H1 (cell line): Measurements from ENCODE around the gene GPR157. TPM values are rescaled to one million over a fixed set of nuclear protein-coding genes. Genes with fewer than 3 reads are reported as not detected.

Source experiments
- CTCF ChIA-PET: fragments of 300-600 bp; sonication (Branson Sonifier 250); formaldehyde crosslinking; loops from one replicate; lab custom pipeline; 2021; ENCODE audit not compliant: partially characterized antibody; lab: Charles Lee
- POLR2A ChIA-PET: fragments of 300-600 bp; sonication (Branson Sonifier 250); formaldehyde crosslinking; loops from one replicate; lab custom pipeline; 2021; ENCODE audit warnings: inconsistent platforms; ENCODE audit not compliant: partially characterized antibody; lab: Charles Lee
- DNase-seq, 2 experiments: peaks; one replicate each; pipeline versions ENCODE4 v3.0.0 to v3.0.0-alpha.2; 2010 to 2022; ENCODE audit warnings: low spot score in 2 of 2, low read depth in 1 of 2, mixed read lengths in 1 of 2
- FAIRE-seq: peaks from 2 replicates; lab custom pipeline; 2011; peaks lifted over from hg19 to GRCh38; lab: Jason Lieb, UNC
- H2AFZ ChIP-seq: 2 replicates; pipeline ENCODE4 v1.8.1; 2012; ENCODE audit warnings: low read length, inconsistent platforms
- H2AK5ac ChIP-seq: 2 replicates; pipeline ENCODE4 v1.6.1; 2013; ENCODE audit warnings: low read depth, low read length
- H2BK120ac ChIP-seq: replicated peaks from 2 replicates; pipeline ENCODE3; 2013; ENCODE audit warnings: low read depth, low read length, inconsistent platforms
- H2BK12ac ChIP-seq: 2 replicates; pipeline ENCODE4 v1.6.1; 2013; ENCODE audit warnings: low read depth, low read length
- H2BK15ac ChIP-seq: 2 replicates; pipeline ENCODE4 v1.6.1; 2013; ENCODE audit warnings: low read length
- H2BK20ac ChIP-seq: 2 replicates; pipeline ENCODE4 v1.6.1; 2013; ENCODE audit warnings: low read length
- H2BK5ac ChIP-seq: 2 replicates; pipeline ENCODE4 v1.6.1; 2013; ENCODE audit warnings: low read depth, low read length
- H3K14ac ChIP-seq: 2 replicates; pipeline ENCODE4 v1.6.1; 2013; ENCODE audit warnings: inconsistent platforms; ENCODE audit not compliant: insufficient read length
- H3K18ac ChIP-seq: 2 replicates; pipeline ENCODE4 v1.6.1; 2013; ENCODE audit warnings: low read length; ENCODE audit errors: extremely low read depth
- H3K23ac ChIP-seq: 2 replicates; pipeline ENCODE4 v1.6.1; 2013; ENCODE audit warnings: inconsistent platforms; ENCODE audit not compliant: insufficient read length
- H3K23me2 ChIP-seq: 2 replicates; pipeline ENCODE4 v1.6.1; 2013; ENCODE audit warnings: low read depth, low read length
- H3K27ac ChIP-seq: 2 replicates; pipeline ENCODE4 v1.6.1; 2011; ENCODE audit warnings: low read depth, low read length, inconsistent platforms
- H3K27me3 ChIP-seq, 4 experiments: replicated peaks in 1 of 4; 1 replicate in 1 of 4; 2 replicates in 3 of 4; pipeline versions ENCODE4 v1.6.1 to v1.8.1; 2011 to 2013; ENCODE audit warnings: low read length in 3 of 4, mild to moderate bottlenecking in 3 of 4, inconsistent platforms in 2 of 4, mixed read lengths in 2 of 4, moderate library complexity in 1 of 4; ENCODE audit not compliant: control insufficient read depth in 3 of 4, insufficient read depth in 3 of 4; ENCODE audit errors: extremely low read depth in 1 of 4
- H3K36me3 ChIP-seq, 4 experiments: 2 replicates each; pipeline versions ENCODE4 v1.6.1 to v1.8.1; 2011 to 2013; ENCODE audit warnings: mild to moderate bottlenecking in 4 of 4, low read length in 3 of 4, moderate library complexity in 2 of 4, control low read depth in 1 of 4, inconsistent platforms in 1 of 4; ENCODE audit not compliant: insufficient read depth in 4 of 4, control insufficient read depth in 2 of 4
- H3K4ac ChIP-seq: replicated peaks from 2 replicates; pipeline ENCODE3; 2013; ENCODE audit warnings: low read length, low read depth, mixed read lengths, inconsistent platforms; ENCODE audit not compliant: insufficient read length
- H3K4me1 ChIP-seq, 4 experiments: replicated peaks in 1 of 4; 1 replicate in 1 of 4; 2 replicates in 3 of 4; pipeline versions ENCODE4 v1.6.1 to v1.8.1; 2011 to 2013; ENCODE audit warnings: low read length in 3 of 4, inconsistent platforms in 2 of 4, mixed read lengths in 1 of 4; ENCODE audit not compliant: insufficient read depth in 4 of 4, control insufficient read depth in 3 of 4
- H3K4me2 ChIP-seq, 2 experiments: 2 replicates each; pipeline versions ENCODE4 v1.6.1 to v1.8.1; 2011 to 2013; ENCODE audit warnings: low read depth in 2 of 2, low read length in 2 of 2, control low read depth in 1 of 2, inconsistent platforms in 1 of 2, mild to moderate bottlenecking in 1 of 2; ENCODE audit not compliant: insufficient read depth in 1 of 2
- H3K4me3 ChIP-seq, 4 experiments: fragments of 200-600, 300-600 bp in 1 of 4; sonication (generic), shearing (Covaris generic), sonication (Bioruptor Twin) in 1 of 4; 2 replicates each; pipeline versions ENCODE4 v1.5.1 to v1.8.1; 2011 to 2016; ENCODE audit warnings: low read length in 4 of 4, low read depth in 3 of 4, control low read depth in 2 of 4, inconsistent platforms in 2 of 4, mild to moderate bottlenecking in 2 of 4, mixed read lengths in 1 of 4, moderate library complexity in 1 of 4; ENCODE audit not compliant: insufficient read depth in 2 of 4; ENCODE audit errors: extremely low read depth in 1 of 4
- H3K56ac ChIP-seq: replicated peaks from 2 replicates; pipeline ENCODE3; 2013; ENCODE audit warnings: low read depth, mild to moderate bottlenecking, mixed read lengths, low read length, inconsistent platforms; ENCODE audit not compliant: insufficient read length
- H3K79me1 ChIP-seq: 2 replicates; pipeline ENCODE4 v1.6.1; 2013; ENCODE audit warnings: low read depth, low read length, control low read depth
- H3K79me2 ChIP-seq, 2 experiments: 2 replicates each; pipeline versions ENCODE4 v1.6.1 to v1.8.1; 2012 to 2013; ENCODE audit warnings: low read length in 2 of 2, mild to moderate bottlenecking in 2 of 2, inconsistent platforms in 1 of 2; ENCODE audit not compliant: insufficient read depth in 2 of 2, control insufficient read depth in 1 of 2
- H3K9ac ChIP-seq, 4 experiments: replicated peaks in 1 of 4; 1 replicate in 1 of 4; 2 replicates in 3 of 4; pipeline versions ENCODE4 v1.6.1 to v1.8.1; 2011 to 2013; ENCODE audit warnings: low read depth in 3 of 4, low read length in 3 of 4, control low read depth in 2 of 4, mild to moderate bottlenecking in 2 of 4, moderate library complexity in 2 of 4, inconsistent platforms in 1 of 4; ENCODE audit errors: extremely low read depth in 1 of 4
- H3K9me3 ChIP-seq, 2 experiments: 2 replicates each; pipeline versions ENCODE4 v1.6.1 to v1.8.1; 2012 to 2013; ENCODE audit warnings: mild to moderate bottlenecking in 2 of 2, moderate library complexity in 2 of 2, control low read depth in 1 of 2, inconsistent platforms in 1 of 2, low read depth in 1 of 2, low read length in 1 of 2, mixed read lengths in 1 of 2; ENCODE audit not compliant: insufficient read depth in 2 of 2
- H4K20me1 ChIP-seq, 2 experiments: replicated peaks in 1 of 2; 2 replicates each; pipeline versions ENCODE3 to v1.8.1; 2011 to 2013; ENCODE audit warnings: inconsistent platforms in 2 of 2, low read length in 2 of 2, mild to moderate bottlenecking in 1 of 2; ENCODE audit not compliant: insufficient read depth in 2 of 2, control insufficient read depth in 1 of 2
- H4K5ac ChIP-seq: 2 replicates; pipeline ENCODE4 v1.6.1; 2013; ENCODE audit warnings: low read length, low read depth, mixed read lengths, inconsistent platforms; ENCODE audit not compliant: insufficient read length
- H4K8ac ChIP-seq: 2 replicates; pipeline ENCODE4 v1.8.0; 2013; ENCODE audit warnings: mild to moderate bottlenecking, moderate library complexity, low read length, inconsistent platforms; ENCODE audit not compliant: insufficient read depth; ENCODE audit errors: extremely low read depth
- H4K91ac ChIP-seq: replicated peaks from 2 replicates; pipeline ENCODE3; 2013; ENCODE audit warnings: low read length, mixed read lengths, inconsistent platforms; ENCODE audit not compliant: insufficient read length
- ASH2L ChIP-seq: fragments of 200-600, 300-600 bp; sonication (generic); IDR thresholded peaks from one replicate; pipeline ENCODE4 v1.7.1; 2017; ENCODE audit warnings: low read length
- BACH1 ChIP-seq: IDR thresholded peaks from 2 replicates; pipeline ENCODE4 v1.6.1; 2012; ENCODE audit warnings: low read length, improper control_type of control experiment
- BCL11A ChIP-seq, 2 experiments: IDR thresholded peaks; one replicate each; pipeline ENCODE4 v1.6.1; 2011; ENCODE audit warnings: low read depth in 2 of 2, low read length in 2 of 2, mild to moderate bottlenecking in 2 of 2
- CEBPB ChIP-seq: IDR thresholded peaks from 2 replicates; pipeline ENCODE4 v1.6.1; 2012; ENCODE audit warnings: low read depth, low read length
- CHD2 ChIP-seq: IDR thresholded peaks from 2 replicates; pipeline ENCODE4 v1.6.1; 2012; ENCODE audit warnings: low read length, improper control_type of control experiment
- CREB1 ChIP-seq: IDR thresholded peaks from 2 replicates; pipeline ENCODE4 v1.6.1; 2012; ENCODE audit warnings: inconsistent platforms
- GTF2F1 ChIP-seq: IDR thresholded peaks from 2 replicates; pipeline ENCODE4 v1.6.1; 2012; ENCODE audit warnings: low read depth, low read length, improper control_type of control experiment, borderline replicate concordance
- JUN ChIP-seq: IDR thresholded peaks from 2 replicates; pipeline ENCODE4 v1.6.1; 2011; ENCODE audit warnings: low read depth, mild to moderate bottlenecking, improper control_type of control experiment, low read length
- POLR2AphosphoS5 ChIP-seq: IDR thresholded peaks from 2 replicates; pipeline ENCODE4 v1.6.1; 2011; ENCODE audit warnings: low read depth, low read length
- RAD21 ChIP-seq, 2 experiments: IDR thresholded peaks in 1 of 2; conservative IDR thresholded peaks in 1 of 2; 2 replicates each; pipeline ENCODE4 v1.6.1; 2011; ENCODE audit warnings: low read depth in 2 of 2, low read length in 2 of 2, improper control_type of control experiment in 1 of 2, inconsistent platforms in 1 of 2, mild to moderate bottlenecking in 1 of 2, moderate library complexity in 1 of 2
- SIRT6 ChIP-seq: IDR thresholded peaks from one replicate; pipeline ENCODE4 v1.7.1; 2012; ENCODE audit warnings: low read length, inconsistent platforms
- SRF ChIP-seq: IDR thresholded peaks from 2 replicates; pipeline ENCODE4 v1.6.1; 2011; ENCODE audit warnings: mild to moderate bottlenecking, low read depth, low read length, moderate library complexity
- TCF12 ChIP-seq: IDR thresholded peaks from 2 replicates; pipeline ENCODE4 v1.6.1; 2011; ENCODE audit warnings: low read depth, mild to moderate bottlenecking, low read length
- TEAD4 ChIP-seq: IDR thresholded peaks from 2 replicates; pipeline ENCODE4 v1.6.1; 2012; ENCODE audit warnings: low read depth, low read length, inconsistent platforms, mixed read lengths
- WGBS, 2 experiments: shearing (Covaris generic) in 1 of 2; methylation state at CpG; one replicate each; pipeline versions ENCODE4 v1.1.6 to v1.1.7; 2013 to 2015; ENCODE audit warnings: low lambda C conversion rate in 2 of 2, mixed read lengths in 2 of 2, inconsistent platforms in 1 of 2, low coverage in 1 of 2, missing lambda C conversion rate in 1 of 2; ENCODE audit not compliant: insufficient replicate concordance in 2 of 2, insufficient coverage in 1 of 2, insufficient read length in 1 of 2; ENCODE audit errors: extremely low coverage in 1 of 2, missing lambda C conversion rate in 1 of 2; 5-methylcytosine and 5-hydroxymethylcytosine counted together
- polyA plus RNA-seq, 7 experiments: library from polyadenylated mRNA; depleted of rRNA in 3 of 7; stranded (reverse) in 5 of 7; unstranded in 2 of 7; fragments of >200 nt in 5 of 7; fragments of 200-250 nt in 2 of 7; gene quantifications; 1 replicate in 5 of 7; 2 replicates in 1 of 7; 4 replicates in 1 of 7; pipeline versions ENCODE4 v1.2.1 to v1.2.3, GENCODE V29; 2011 to 2013; ENCODE audit warnings: missing spikeins in 2 of 7, mixed read lengths in 2 of 7
- total RNA-seq: library from RNA; stranded (reverse); fragmentation: NEBNext Ultra II Directional; extraction: Animal tissue kit (Norgen Biotek cat#: 25700); gene quantifications from 2 replicates; pipeline ENCODE4 v1.2.1, GENCODE V29; 2021

GPR157 gene
- total and polyA plus RNA-seq, 2 of the 8 experiments (the other 6 are each of a cell fraction or from before 2014, with no cell fraction given), result 1.0 to 11.0 TPM

DNA sequence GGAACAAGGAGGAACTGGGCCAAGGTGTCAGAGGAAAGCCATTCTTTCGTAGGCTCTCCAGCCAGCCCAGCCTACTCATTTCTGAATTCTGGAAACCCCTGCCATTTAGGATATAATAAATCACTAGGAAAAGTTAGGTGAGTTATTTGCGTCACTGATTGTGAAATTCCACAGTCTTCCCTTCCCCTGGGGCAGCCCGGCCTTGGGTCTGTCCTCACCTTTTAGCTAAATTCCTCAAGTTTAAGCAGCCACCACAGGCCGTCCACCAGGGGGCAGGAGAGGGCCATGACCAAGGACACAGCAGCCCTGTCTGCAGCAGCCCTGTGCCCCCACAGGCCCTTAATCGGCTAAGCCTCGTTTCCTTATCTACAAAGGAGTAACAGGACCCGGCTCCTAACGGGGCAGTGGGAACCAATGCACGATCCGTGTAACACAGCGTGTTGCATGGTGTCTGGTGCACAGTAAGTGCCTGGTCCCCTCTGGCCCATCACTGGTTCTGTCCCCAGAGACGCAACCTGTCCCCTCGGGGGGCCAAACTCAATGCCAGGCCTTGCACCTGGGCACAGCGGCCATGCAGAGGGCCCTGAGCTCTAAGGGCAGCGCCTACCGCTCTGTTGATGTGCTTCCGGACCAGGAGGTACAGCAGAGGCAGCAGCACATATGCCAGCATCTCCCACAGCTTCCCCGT, 18.1 kb downstream of the GPR157 start:
- no peaks in the 10 kb centered on the region for H3K79me1 ChIP-seq
- WGBS, 2 experiments, result 59% methylated on average over 18 of the region's 18 CpGs; no CpG with 5 or more reads in 1 of the 2 experiments
- TF ChIP-seq ASH2L, result no peak
- peak; percentile 63 for TF ChIP-seq TEAD4
- TF ChIP-seq BACH1, result 0 out of 2 replicates have a peak, but pooled peaks have one; percentile 19
- no peak for TF ChIP-seq TCF12
- TF ChIP-seq CREB1, result peak; percentile 45; the same call in 1 of the 2 replicates
- peak; percentile 94 to 97 for TF ChIP-seq RAD21 (IDR thresholded peaks at IDR 0.05 in 1 of 2, conservative IDR thresholded peaks at IDR 0.05 in 1 of 2; ENCODE audit: low read depth in 2 of 2, low read length in 2 of 2)
- no peak for TF ChIP-seq SRF
- no peak for TF ChIP-seq BCL11A (IDR thresholded peaks at IDR 0.05; ENCODE audit: low read depth in 2 of 2, low read length in 2 of 2)
- no peak for TF ChIP-seq GTF2F1
- no peak for TF ChIP-seq CHD2
- peak; percentile 76 for TF ChIP-seq CEBPB
- TF ChIP-seq SIRT6, result no peak
- TF ChIP-seq POLR2AphosphoS5, result no peak
- no peak for TF ChIP-seq JUN

More for the DNA sequence above, 18.1 kb downstream of the GPR157 start:
- Histone ChIP-seq H2BK120ac (no peak overlapping the region), H3K9ac (no peak overlapping the region), H4K8ac (no peak overlapping the region), H4K91ac (peak overlapping the region; percentile 27), H3K79me2 (no peaks in the 10 kb centered on the region), H3K4me1 (no peaks in the 10 kb centered on the region; a peak in 2 of 7 replicates), H2AFZ (0 out of 2 replicates have a peak overlapping the region, but pooled peaks have one; percentile 48), H2BK15ac (no peak overlapping the region), H3K14ac (no peak overlapping the region), H2BK20ac (no peak overlapping the region), H3K4me3 (no peak overlapping the region), H3K4me2 (no peak overlapping the region), H3K23ac (no peak overlapping the region), H3K27ac (no peak overlapping the region), H4K5ac (no peak overlapping the region), H2BK5ac (no peak overlapping the region), H3K27me3 (no peaks in the 10 kb centered on the region), H3K9me3 (no peaks in the 10 kb centered on the region), H4K20me1 (peaks cover 0 to 3% of the 10 kb centered on the region in 2 experiments), H3K56ac (no peak overlapping the region), H3K23me2 (no peaks in the 10 kb centered on the region), H3K4ac (no peak overlapping the region), H2BK12ac (no peak overlapping the region), H3K36me3 (no peaks in the 10 kb centered on the region), H3K18ac (no peak overlapping the region), H2AK5ac (no peak overlapping the region)
- ChIA-PET CTCF (interaction anchor here (0.6 to 3.6 kb wide), 53 partner anchors 9 to 1246 kb away, joined by 3 to 38 read pairs (median 4); partner anchors contain the start of genes GPR157 and H6PD), POLR2A (interaction anchor here (0.6 to 1.1 kb wide), 3 partner anchors 19 to 101 kb away, joined by 3 read pairs; no protein-coding TSS in a partner anchor)
- peak; percentile 94 to 98 for DNase-seq
- peak; percentile 55 for FAIRE-seq
